Measurements from ENCODE around the gene SEC14L5. TPM values are rescaled to one million over a fixed set of nuclear protein-coding genes. Genes with fewer than 3 reads are reported as not detected.

Gene SEC14L5
- total RNA-seq, 2 donors from 2014 or later, result 0.74 to 0.77 TPM

DNA sequence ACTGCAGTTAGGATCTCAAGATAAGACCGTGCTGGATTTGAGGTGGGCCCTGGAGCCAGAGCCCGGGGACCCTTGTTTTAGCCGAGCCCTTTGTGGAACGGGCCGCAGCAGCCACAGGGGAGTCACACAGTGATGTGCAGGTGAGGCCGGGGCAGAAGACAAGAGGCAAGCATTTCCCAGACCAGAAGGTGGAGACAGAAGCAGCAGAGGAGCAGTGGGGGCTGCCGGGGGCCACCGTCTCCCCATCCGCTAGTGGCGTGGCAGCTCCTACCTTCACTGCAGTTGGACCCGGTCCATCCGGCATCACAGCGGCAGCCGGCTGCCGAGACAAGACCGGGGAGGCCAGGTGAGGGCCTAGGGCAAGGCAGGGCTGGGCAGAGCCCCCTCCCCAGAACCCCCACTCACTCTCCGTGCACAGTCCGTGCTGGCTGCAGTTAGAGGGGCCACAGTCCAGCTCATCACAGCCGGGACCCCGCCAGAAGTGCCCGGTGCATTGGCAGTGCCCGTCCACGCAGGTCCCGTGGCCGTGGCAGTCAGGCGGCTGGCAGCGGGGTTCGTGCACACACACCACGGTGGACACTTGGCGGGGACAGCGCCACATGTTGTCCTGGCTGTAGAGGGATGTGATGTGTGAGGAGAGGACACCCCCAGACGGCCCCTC is 69.6 kb downstream of the SEC14L5 start:
- WGBS, result 92% methylated on average over 31 of the region's 32 CpGs
- no peak overlapping the region for H3K4me3 ChIP-seq
- TF ChIP-seq POLR2A (IDR thresholded peaks at IDR 0.05) (no peak), POLR2AphosphoS5 (IDR thresholded peaks at IDR 0.05) (no peak)
- TF ChIP-seq, protein P1, sequence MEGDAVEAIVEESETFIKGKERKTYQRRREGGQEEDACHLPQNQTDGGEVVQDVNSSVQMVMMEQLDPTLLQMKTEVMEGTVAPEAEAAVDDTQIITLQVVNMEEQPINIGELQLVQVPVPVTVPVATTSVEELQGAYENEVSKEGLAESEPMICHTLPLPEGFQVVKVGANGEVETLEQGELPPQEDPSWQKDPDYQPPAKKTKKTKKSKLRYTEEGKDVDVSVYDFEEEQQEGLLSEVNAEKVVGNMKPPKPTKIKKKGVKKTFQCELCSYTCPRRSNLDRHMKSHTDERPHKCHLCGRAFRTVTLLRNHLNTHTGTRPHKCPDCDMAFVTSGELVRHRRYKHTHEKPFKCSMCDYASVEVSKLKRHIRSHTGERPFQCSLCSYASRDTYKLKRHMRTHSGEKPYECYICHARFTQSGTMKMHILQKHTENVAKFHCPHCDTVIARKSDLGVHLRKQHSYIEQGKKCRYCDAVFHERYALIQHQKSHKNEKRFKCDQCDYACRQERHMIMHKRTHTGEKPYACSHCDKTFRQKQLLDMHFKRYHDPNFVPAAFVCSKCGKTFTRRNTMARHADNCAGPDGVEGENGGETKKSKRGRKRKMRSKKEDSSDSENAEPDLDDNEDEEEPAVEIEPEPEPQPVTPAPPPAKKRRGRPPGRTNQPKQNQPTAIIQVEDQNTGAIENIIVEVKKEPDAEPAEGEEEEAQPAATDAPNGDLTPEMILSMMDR (IDR thresholded peaks at IDR 0.05), result no peak
- H3K9me3 ChIP-seq, result no peaks in the 10 kb centered on the region
- H3K36me3 ChIP-seq, result no peaks in the 10 kb centered on the region
- intact Hi-C loops (cut with DNase I), result no loop called here
- H3K27me3 ChIP-seq (replicated peaks; ENCODE audit: insufficient read depth), result no peaks in the 10 kb centered on the region
- no peak overlapping the region for H3K27ac ChIP-seq
- DNase-seq (ENCODE audit: low spot score), result no peak
- peaks cover 2% of the 10 kb centered on the region for H3K4me1 ChIP-seq (replicated peaks)

DNA sequence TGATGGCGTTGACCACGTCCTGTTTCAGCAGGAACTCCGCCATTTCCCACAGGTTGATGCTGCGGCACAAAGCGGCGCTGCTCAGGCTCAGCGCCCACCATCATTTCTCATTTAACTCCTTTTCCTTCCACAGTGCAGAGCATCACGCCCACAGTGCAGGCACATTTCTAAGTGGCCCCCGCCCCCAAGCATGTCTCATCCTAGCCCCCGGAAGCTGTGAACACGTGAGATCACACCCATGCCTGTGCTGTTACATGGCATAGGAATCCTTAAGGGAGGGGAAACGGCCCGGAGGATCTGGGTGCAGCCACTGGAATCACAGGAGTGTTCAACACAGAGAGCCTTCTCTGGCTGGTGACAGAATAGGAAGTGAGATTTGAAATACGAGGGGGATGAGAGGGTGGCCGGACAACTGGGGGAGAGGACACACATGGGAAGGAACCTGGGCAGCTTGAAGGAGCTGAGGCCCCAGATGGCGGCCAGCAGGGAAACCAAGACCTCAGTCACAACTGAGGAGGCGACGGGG is 70.9 kb downstream of the SEC14L5 start:
- no peak for DNase-seq (ENCODE audit: low spot score)
- H3K4me1 ChIP-seq (replicated peaks), result peaks cover 4% of the 10 kb centered on the region
- no peaks in the 10 kb centered on the region for H3K9me3 ChIP-seq
- intact Hi-C loops (cut with DNase I), result no loop called here
- H3K36me3 ChIP-seq, result no peaks in the 10 kb centered on the region
- TF ChIP-seq, protein P1 (IDR thresholded peaks at IDR 0.05), result no peak
- TF ChIP-seq POLR2AphosphoS5 (IDR thresholded peaks at IDR 0.05) (no peak), POLR2A (IDR thresholded peaks at IDR 0.05) (no peak)
- no peaks in the 10 kb centered on the region for H3K27me3 ChIP-seq (replicated peaks; ENCODE audit: insufficient read depth)
- H3K4me3 ChIP-seq, result no peak overlapping the region
- H3K27ac ChIP-seq, result no peak overlapping the region
- WGBS, result 88% methylated on average over 18 of the region's 18 CpGs

DNA sequence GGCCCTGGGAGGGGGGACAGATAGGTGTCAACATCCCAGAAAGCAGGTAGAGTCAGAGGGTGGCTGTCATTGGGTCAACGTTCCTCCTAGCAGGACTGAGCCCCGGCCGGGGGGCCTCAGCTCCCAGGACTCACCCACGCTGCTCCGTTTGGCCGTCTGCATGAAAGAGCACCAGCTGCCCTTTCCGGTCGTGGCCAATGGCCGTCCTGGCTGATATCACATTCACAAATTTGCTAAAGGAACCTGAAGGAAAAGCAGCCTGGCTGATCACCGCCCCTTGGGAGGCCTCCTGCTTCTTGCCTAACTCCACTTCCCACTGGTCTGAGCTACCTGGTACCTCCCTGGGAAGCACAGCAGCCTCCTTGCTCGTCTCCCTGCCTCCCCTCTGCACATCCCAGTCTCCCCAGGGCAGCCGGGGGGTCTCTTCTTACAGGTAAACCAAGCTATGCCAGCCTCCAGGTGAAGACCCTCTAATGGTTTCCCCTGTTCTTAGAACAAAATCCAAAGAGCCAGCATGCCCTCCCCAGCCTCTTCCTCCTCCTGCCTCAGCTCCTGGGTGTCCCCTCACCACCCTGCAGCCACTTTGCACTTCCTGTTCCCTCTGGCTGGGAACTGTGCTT is 72.2 kb downstream of the SEC14L5 start:
- DNase-seq (ENCODE audit: low spot score), result no peak
- H3K4me1 ChIP-seq (replicated peaks), result peaks cover 4% of the 10 kb centered on the region
- no peaks in the 10 kb centered on the region for H3K36me3 ChIP-seq
- H3K4me3 ChIP-seq, result no peak overlapping the region
- no peaks in the 10 kb centered on the region for H3K27me3 ChIP-seq (replicated peaks; ENCODE audit: insufficient read depth)
- H3K9me3 ChIP-seq, result no peaks in the 10 kb centered on the region
- intact Hi-C loops (cut with DNase I), result no loop called here
- TF ChIP-seq POLR2AphosphoS5 (IDR thresholded peaks at IDR 0.05) (no peak), POLR2A (IDR thresholded peaks at IDR 0.05) (no peak)
- TF ChIP-seq, protein P1 (IDR thresholded peaks at IDR 0.05), result no peak
- WGBS, result 87% methylated on average over 12 of the region's 12 CpGs
- no peak overlapping the region for H3K27ac ChIP-seq

DNA sequence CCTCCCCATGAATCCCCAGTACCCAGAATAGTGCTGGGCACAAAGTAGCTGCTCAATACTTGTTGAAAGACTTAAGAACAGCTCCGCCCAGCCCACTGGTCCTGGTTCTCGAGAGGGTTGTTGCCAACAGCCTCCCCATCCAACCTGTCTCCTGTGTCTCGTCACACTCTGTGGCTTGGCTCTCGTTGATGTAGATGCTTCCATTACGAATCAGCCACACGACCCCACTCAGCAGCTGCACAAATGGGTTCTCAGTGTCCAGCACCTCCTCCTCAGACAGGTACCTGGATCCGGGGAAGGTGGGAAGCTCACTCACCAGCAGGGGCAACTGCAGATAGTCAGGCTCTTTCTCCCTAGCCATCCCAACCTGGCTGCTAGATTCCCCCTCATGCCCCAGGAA is 73.5 kb downstream of the SEC14L5 start:
- Histone ChIP-seq H3K4me3 (no peak overlapping the region), H3K9me3 (no peaks in the 10 kb centered on the region), H3K36me3 (no peaks in the 10 kb centered on the region), H3K4me1 (replicated peaks) (peaks cover 4% of the 10 kb centered on the region), H3K27me3 (replicated peaks; ENCODE audit: insufficient read depth) (no peaks in the 10 kb centered on the region), H3K27ac (no peak overlapping the region)
- TF ChIP-seq POLR2A (IDR thresholded peaks at IDR 0.05) (no peak), POLR2AphosphoS5 (IDR thresholded peaks at IDR 0.05) (no peak)
- TF ChIP-seq, protein P1 (IDR thresholded peaks at IDR 0.05), result no peak
- intact Hi-C loops (cut with DNase I), result no loop called here
- DNase-seq (ENCODE audit: low spot score), result no peak
- WGBS, result 84% methylated on average over 7 of the region's 7 CpGs

All from prostate gland (tissue), 2 donors.